ENCODE data around the gene SLC35E3. TPM values are rescaled to one million over a fixed set of nuclear protein-coding genes. Genes with fewer than 3 reads are reported as not detected.

The SLC35E3 gene
- total RNA-seq, 2 experiments from 2014 or later, result 26.6 to 39.1 TPM

GRCh38 chr12:68776976-68777610 lies 31.1 kb downstream of the SLC35E3 start:
- no peak overlapping the region for H2AFZ ChIP-seq (ENCODE audit: low read length)
- CTCF ChIA-PET (ENCODE audit: unreplicated experiment), result no interaction called here
- peaks cover 7% of the 10 kb centered on the region; the same call in 1 of the 2 replicates for H3K36me3 ChIP-seq (ENCODE audit: insufficient read depth, low read length)
- H3K4me2 ChIP-seq (ENCODE audit: low read length), result peak overlapping the region; percentile 22
- no peaks in the 10 kb centered on the region for H4K20me1 ChIP-seq (ENCODE audit: insufficient read depth, low read length)
- no TSS peak for BruUV-seq (replicated peaks)
- no peak for DNase-seq (ENCODE audit: low spot score)
- peak overlapping the region; percentile 100 for H3K27ac ChIP-seq (ENCODE audit: low read depth, low read length, poor library complexity, severe bottlenecking)
- intact Hi-C loops (cut with micrococcal nuclease; ENCODE audit: unreplicated experiment), result no loop called here
- no peak overlapping the region for H3K4me3 ChIP-seq (ENCODE audit: low read depth, low read length, poor library complexity, severe bottlenecking)
- H3K9me2 ChIP-seq (ENCODE audit: insufficient read depth, low read length), result no peaks in the 10 kb centered on the region
- POLR2A ChIA-PET, result interaction anchor here (2.0 to 5.3 kb wide), 3 partner anchors 10 to 31 kb away, joined by 28 to 48 read pairs (median 31); partner anchors contain the start of gene MDM2
- H3K79me2 ChIP-seq (ENCODE audit: insufficient read depth, low read depth, low read length), result no peaks in the 10 kb centered on the region
- peaks cover 66% of the 10 kb centered on the region for H3K4me1 ChIP-seq (ENCODE audit: insufficient read depth, low read length, poor library complexity, severe bottlenecking)
- TF ChIP-seq, protein P1, sequence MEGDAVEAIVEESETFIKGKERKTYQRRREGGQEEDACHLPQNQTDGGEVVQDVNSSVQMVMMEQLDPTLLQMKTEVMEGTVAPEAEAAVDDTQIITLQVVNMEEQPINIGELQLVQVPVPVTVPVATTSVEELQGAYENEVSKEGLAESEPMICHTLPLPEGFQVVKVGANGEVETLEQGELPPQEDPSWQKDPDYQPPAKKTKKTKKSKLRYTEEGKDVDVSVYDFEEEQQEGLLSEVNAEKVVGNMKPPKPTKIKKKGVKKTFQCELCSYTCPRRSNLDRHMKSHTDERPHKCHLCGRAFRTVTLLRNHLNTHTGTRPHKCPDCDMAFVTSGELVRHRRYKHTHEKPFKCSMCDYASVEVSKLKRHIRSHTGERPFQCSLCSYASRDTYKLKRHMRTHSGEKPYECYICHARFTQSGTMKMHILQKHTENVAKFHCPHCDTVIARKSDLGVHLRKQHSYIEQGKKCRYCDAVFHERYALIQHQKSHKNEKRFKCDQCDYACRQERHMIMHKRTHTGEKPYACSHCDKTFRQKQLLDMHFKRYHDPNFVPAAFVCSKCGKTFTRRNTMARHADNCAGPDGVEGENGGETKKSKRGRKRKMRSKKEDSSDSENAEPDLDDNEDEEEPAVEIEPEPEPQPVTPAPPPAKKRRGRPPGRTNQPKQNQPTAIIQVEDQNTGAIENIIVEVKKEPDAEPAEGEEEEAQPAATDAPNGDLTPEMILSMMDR (conservative IDR thresholded peaks at IDR 0.05; ENCODE audit: low read length), result no peak
- no peak for TF ChIP-seq EZH2phosphoT487 (IDR thresholded peaks at IDR 0.05; ENCODE audit: borderline replicate concordance, low read depth, low read length)
- H3K9me3 ChIP-seq (ENCODE audit: low read length), result no peaks in the 10 kb centered on the region

DNA sequence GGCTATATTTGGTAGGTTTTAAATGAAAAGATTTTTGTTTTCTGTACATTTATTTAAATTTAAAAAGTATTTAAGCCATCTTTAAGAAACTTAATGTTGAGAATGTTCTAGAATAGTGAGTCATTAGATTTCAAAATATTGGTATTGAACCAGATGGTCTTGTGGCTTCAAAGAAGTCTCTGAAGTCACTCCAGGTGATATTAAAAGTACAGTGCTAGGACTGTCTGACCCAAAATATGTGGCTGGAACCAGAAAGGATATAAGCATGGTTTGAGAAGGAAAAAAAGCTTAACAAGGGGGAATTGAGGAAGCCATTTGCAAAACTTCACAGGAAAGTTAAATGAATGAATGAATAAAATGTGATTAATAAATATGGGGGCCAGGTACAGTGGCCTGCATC lies 33.3 kb downstream of the SLC35E3 start:
- H3K9me3 ChIP-seq (ENCODE audit: low read length), result no peaks in the 10 kb centered on the region
- no peak overlapping the region for H3K4me3 ChIP-seq (ENCODE audit: low read depth, low read length, poor library complexity, severe bottlenecking)
- intact Hi-C loops (cut with micrococcal nuclease; ENCODE audit: unreplicated experiment), result no loop called here
- no peaks in the 10 kb centered on the region for H3K9me2 ChIP-seq (ENCODE audit: insufficient read depth, low read length)
- no peaks in the 10 kb centered on the region for H3K79me2 ChIP-seq (ENCODE audit: insufficient read depth, low read depth, low read length)
- H2AFZ ChIP-seq (ENCODE audit: low read length), result no peak overlapping the region
- TF ChIP-seq EZH2phosphoT487 (IDR thresholded peaks at IDR 0.05; ENCODE audit: borderline replicate concordance, low read depth, low read length), result no peak
- TF ChIP-seq, protein P1 (conservative IDR thresholded peaks at IDR 0.05; ENCODE audit: low read length), result no peak
- ChIA-PET CTCF (ENCODE audit: unreplicated experiment) (no interaction called here), POLR2A (interaction anchor here (0.5 kb wide), 1 partner anchor 75 kb away, joined by 3 read pairs; no protein-coding TSS in a partner anchor)
- H4K20me1 ChIP-seq (ENCODE audit: insufficient read depth, low read length), result no peaks in the 10 kb centered on the region
- H3K4me2 ChIP-seq (ENCODE audit: low read length), result no peak overlapping the region
- peaks cover 54% of the 10 kb centered on the region for H3K4me1 ChIP-seq (ENCODE audit: insufficient read depth, low read length, poor library complexity, severe bottlenecking)
- no TSS peak for BruUV-seq (replicated peaks)
- no peak for DNase-seq (ENCODE audit: low spot score)
- H3K36me3 ChIP-seq (ENCODE audit: insufficient read depth, low read length), result peaks cover 11% of the 10 kb centered on the region; the same call in 1 of the 2 replicates
- H3K27ac ChIP-seq (ENCODE audit: low read depth, low read length, poor library complexity, severe bottlenecking), result no peak overlapping the region

DNA sequence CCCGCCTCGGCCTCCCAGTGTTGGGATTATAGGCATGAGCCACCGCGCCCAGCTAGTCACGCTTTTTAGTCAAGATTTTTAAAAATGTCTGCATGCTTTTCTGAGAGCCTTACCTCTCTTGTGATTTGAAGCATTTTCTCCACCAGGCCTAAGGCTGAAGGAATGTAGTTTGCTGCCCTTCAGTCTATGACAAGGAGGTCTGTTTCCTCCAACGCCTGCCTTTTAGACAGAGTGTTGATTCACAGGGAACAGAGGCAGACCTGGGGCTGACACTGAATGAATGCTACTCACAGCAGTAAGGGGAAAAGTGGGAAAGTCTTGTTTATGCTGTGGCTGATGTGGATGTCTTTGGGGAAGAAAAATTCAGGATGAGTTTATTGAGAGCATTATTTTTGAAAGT lies 34.8 kb downstream of the SLC35E3 start:
- Histone ChIP-seq H3K4me2 (ENCODE audit: low read length) (no peak overlapping the region), H3K79me2 (ENCODE audit: insufficient read depth, low read depth, low read length) (no peaks in the 10 kb centered on the region), H3K9me3 (ENCODE audit: low read length) (no peaks in the 10 kb centered on the region), H3K27ac (ENCODE audit: low read depth, low read length, poor library complexity, severe bottlenecking) (no peak overlapping the region), H4K20me1 (ENCODE audit: insufficient read depth, low read length) (no peaks in the 10 kb centered on the region), H3K4me1 (ENCODE audit: insufficient read depth, low read length, poor library complexity, severe bottlenecking) (peaks cover 54% of the 10 kb centered on the region), H3K9me2 (ENCODE audit: insufficient read depth, low read length) (no peaks in the 10 kb centered on the region), H2AFZ (ENCODE audit: low read length) (no peak overlapping the region), H3K36me3 (ENCODE audit: insufficient read depth, low read length) (peaks cover 11% of the 10 kb centered on the region; the same call in 1 of the 2 replicates), H3K4me3 (ENCODE audit: low read depth, low read length, poor library complexity, severe bottlenecking) (no peak overlapping the region)
- intact Hi-C loops (cut with micrococcal nuclease; ENCODE audit: unreplicated experiment), result no loop called here
- no peak for TF ChIP-seq EZH2phosphoT487 (IDR thresholded peaks at IDR 0.05; ENCODE audit: borderline replicate concordance, low read depth, low read length)
- TF ChIP-seq, protein P1 (conservative IDR thresholded peaks at IDR 0.05; ENCODE audit: low read length), result no peak
- CTCF ChIA-PET (ENCODE audit: unreplicated experiment), result interaction anchor here (0.7 kb wide), 1 partner anchor 27 kb away, joined by 7 read pairs; no protein-coding TSS in a partner anchor
- POLR2A ChIA-PET, result no interaction called here
- no TSS peak for BruUV-seq (replicated peaks)
- DNase-seq (ENCODE audit: low spot score), result no peak
